ENCODE results near the gene ZDHHC14.

DNA sequence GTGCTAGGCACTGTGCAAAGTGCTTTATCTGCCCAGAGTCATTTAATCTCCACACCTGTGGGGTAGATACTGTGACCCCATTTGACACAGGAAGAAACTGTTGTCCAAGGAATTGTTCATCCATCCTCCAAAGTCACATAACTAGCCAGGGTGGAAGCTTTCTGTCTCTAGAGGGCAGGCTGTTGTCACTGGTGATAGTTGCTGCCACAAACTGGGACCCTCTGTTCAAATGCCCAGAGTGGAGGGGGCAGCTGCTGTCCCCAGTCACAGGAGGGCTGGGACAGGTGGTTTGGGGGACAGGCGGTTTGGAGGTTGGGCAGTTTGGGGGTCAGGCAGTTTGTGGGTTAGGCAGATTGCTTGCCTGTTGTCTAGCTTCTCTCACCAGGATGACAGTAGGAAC lies 41.6 kb upstream of the ZDHHC14 start:
- TF ChIP-seq ZNF70 (CRISPR knock-in tag; IDR thresholded peaks at IDR 0.05) (no peak), ZNF8 (CRISPR knock-in tag; IDR thresholded peaks at IDR 0.05) (no peak), ARNTL (CRISPR knock-in tag; IDR thresholded peaks at IDR 0.05; ENCODE audit: borderline replicate concordance, low read depth) (no peak), RARB (CRISPR knock-in tag; IDR thresholded peaks at IDR 0.05) (no peak), ZC3H10 (CRISPR knock-in tag; IDR thresholded peaks at IDR 0.05) (no peak), GLIS3 (CRISPR knock-in tag; IDR thresholded peaks at IDR 0.05) (no peak)
- TF ChIP-seq, protein P1, sequence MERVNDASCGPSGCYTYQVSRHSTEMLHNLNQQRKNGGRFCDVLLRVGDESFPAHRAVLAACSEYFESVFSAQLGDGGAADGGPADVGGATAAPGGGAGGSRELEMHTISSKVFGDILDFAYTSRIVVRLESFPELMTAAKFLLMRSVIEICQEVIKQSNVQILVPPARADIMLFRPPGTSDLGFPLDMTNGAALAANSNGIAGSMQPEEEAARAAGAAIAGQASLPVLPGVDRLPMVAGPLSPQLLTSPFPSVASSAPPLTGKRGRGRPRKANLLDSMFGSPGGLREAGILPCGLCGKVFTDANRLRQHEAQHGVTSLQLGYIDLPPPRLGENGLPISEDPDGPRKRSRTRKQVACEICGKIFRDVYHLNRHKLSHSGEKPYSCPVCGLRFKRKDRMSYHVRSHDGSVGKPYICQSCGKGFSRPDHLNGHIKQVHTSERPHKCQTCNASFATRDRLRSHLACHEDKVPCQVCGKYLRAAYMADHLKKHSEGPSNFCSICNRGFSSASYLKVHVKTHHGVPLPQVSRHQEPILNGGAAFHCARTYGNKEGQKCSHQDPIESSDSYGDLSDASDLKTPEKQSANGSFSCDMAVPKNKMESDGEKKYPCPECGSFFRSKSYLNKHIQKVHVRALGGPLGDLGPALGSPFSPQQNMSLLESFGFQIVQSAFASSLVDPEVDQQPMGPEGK (CRISPR knock-in tag; IDR thresholded peaks at IDR 0.05; ENCODE audit: borderline replicate concordance) = no peak
- TF ChIP-seq, protein P2, sequence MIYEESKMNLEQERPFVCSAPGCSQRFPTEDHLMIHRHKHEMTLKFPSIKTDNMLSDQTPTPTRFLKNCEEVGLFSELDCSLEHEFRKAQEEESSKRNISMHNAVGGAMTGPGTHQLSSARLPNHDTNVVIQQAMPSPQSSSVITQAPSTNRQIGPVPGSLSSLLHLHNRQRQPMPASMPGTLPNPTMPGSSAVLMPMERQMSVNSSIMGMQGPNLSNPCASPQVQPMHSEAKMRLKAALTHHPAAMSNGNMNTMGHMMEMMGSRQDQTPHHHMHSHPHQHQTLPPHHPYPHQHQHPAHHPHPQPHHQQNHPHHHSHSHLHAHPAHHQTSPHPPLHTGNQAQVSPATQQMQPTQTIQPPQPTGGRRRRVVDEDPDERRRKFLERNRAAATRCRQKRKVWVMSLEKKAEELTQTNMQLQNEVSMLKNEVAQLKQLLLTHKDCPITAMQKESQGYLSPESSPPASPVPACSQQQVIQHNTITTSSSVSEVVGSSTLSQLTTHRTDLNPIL (CRISPR knock-in tag; IDR thresholded peaks at IDR 0.05; ENCODE audit: low read depth) = no peak

Data from SK-N-SH treated with all-trans-retinoic acid at 6 μM for 48 hours (cell line).